Kidney (tissue), 14 donors: Measurements from ENCODE around the gene UBAP2L. TPM values are rescaled to one million over a fixed set of nuclear protein-coding genes. Genes with fewer than 3 reads are reported as not detected.

Source experiments
- DNase-seq, 5 donors: peaks; one replicate each; pipeline ENCODE4 v3.0.0-alpha.2; 2013 to 2020
- FAIRE-seq: peaks from 2 replicates; lab custom pipeline; 2012; peaks lifted over from hg19 to GRCh38; lab: Jason Lieb, UNC
- H3K27ac ChIP-seq, 2 donors: one replicate each; pipeline ENCODE4 v1.7.0; 2013; ENCODE audit warnings: low read depth in 2 of 2, low read length in 2 of 2, inconsistent platforms in 1 of 2
- H3K27me3 ChIP-seq: one replicate; pipeline ENCODE4 v1.7.1; 2013; ENCODE audit warnings: low read length, inconsistent platforms; ENCODE audit not compliant: control insufficient read depth, insufficient read depth
- H3K36me3 ChIP-seq, 3 donors: one replicate each; pipeline versions ENCODE4 v1.7.0 to v1.7.1; 2013; ENCODE audit warnings: low read length in 3 of 3, control low read depth in 1 of 3, inconsistent platforms in 1 of 3; ENCODE audit not compliant: insufficient read depth in 3 of 3, control insufficient read depth in 2 of 3
- H3K4me1 ChIP-seq, 3 donors: one replicate each; pipeline versions ENCODE4 v1.7.0 to v1.7.1; 2013; ENCODE audit warnings: low read length in 3 of 3, inconsistent platforms in 1 of 3, low read depth in 1 of 3; ENCODE audit not compliant: control insufficient read depth in 2 of 3, insufficient read depth in 2 of 3
- H3K4me3 ChIP-seq, 3 donors: one replicate each; pipeline versions ENCODE4 v1.7.0 to v1.8.1; 2013; ENCODE audit warnings: low read length in 3 of 3, control low read depth in 1 of 3, inconsistent platforms in 1 of 3
- H3K9ac ChIP-seq, 3 donors: one replicate each; pipeline versions ENCODE4 v1.7.0 to v1.7.1; 2013; ENCODE audit warnings: low read length in 3 of 3, control low read depth in 1 of 3, inconsistent platforms in 1 of 3
- H3K9me3 ChIP-seq, 3 donors: one replicate each; pipeline versions ENCODE4 v1.7.0 to v1.7.1; 2013; ENCODE audit warnings: low read length in 3 of 3, control low read depth in 1 of 3, inconsistent platforms in 1 of 3; ENCODE audit not compliant: control insufficient read depth in 2 of 3, insufficient read depth in 1 of 3
- CTCF ChIP-seq: IDR thresholded peaks from 3 replicates; pipeline ENCODE4 v1.5.1; 2012; ENCODE audit warnings: mild to moderate bottlenecking, moderate library complexity, borderline replicate concordance; ENCODE audit not compliant: insufficient read depth; ENCODE audit errors: extremely low read depth
- intact Hi-C: fragments of 100-400 bp; cut with DNase I; formaldehyde crosslinking; loops from one replicate; pipeline ENCODE4 v1.11.1; 2022
- polyA plus RNA-seq: library from polyadenylated mRNA; stranded (reverse); fragments of 350-450 nt; fragmentation: Illumina TruSeq; extraction: RNeasy Lipid Tissue Mini Kit (QIAGEN cat#74804); gene quantifications from one replicate; pipeline ENCODE4 v1.2.3, GENCODE V29; 2014; ENCODE audit warnings: low read depth, low replicate concordance; ENCODE audit not compliant: insufficient read depth
- total RNA-seq: library from RNA; stranded (reverse); fragmentation: NEBNext Ultra II Directional; extraction: Animal tissue kit (Norgen Biotek cat#: 25700); gene quantifications from one replicate; pipeline ENCODE4 v1.2.1, GENCODE V29; 2021
- donor health status: control.
- donor health status: control.
- donor health status: control.
- donor health status: control.
- donor health status: control.
- donor health status: DM: yes; HTN: yes; CAD: no.
- donor health status: Normal renal cell carcinoma (clear cell type).

The UBAP2L gene
- total and polyA plus RNA-seq, 2 donors from 2014 or later, result 46.2 to 131 TPM

DNA sequence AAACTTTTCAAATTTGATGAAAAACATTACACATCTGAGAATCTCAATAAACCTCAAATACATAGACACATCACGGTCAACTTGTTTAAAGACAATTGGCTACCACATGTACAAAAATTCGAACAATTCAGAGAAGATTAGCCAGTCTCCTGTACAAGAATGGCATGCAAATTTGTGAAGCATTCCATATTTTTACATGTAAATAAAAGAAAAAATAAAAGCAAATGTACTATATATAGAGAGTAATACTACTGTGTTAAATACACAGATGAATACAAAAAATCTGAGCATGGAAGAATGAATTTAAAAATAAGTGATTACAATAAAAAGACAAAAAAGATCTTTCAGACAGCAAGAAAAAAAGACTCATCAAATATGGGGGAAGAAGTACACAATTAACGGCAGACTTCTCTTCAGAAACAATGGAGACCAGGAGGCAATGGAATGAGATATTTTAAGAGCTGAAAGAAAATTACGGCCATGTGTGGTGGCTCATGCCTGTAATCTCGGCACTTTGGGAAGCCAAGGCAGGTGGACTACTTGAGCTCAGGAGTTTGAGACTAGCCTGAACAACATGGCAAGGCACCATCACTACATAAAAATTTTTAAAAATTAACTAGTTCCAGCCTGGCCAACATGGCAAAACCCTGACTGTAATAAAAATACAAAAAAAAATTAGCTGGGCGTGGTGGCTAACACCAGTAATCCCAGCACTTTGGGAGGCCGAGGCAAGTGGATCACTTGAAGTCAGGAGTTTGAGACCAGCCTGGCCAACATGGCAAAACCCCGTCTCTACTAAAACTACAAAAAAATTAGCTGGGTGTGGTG, 74.9 kb downstream of the UBAP2L start:
- Histone ChIP-seq H3K9me3 (peaks cover 0 to 6% (median 0%) of the 10 kb centered on the region in 3 donors), H3K4me3 (no peak overlapping the region), H3K4me1 (no peaks in the 10 kb centered on the region), H3K27ac (no peak overlapping the region), H3K9ac (no peak overlapping the region), H3K27me3 (no peaks in the 10 kb centered on the region), H3K36me3 (no peaks in the 10 kb centered on the region)
- DNase-seq (no peak), FAIRE-seq (no peak)
- TF ChIP-seq CTCF, result no peak
- intact Hi-C loops, result no loop called here

GRCh38 chr1:154301582-154301981, 80.8 kb downstream of the UBAP2L start:
- Histone ChIP-seq H3K4me1 (no peaks in the 10 kb centered on the region), H3K27me3 (no peaks in the 10 kb centered on the region), H3K27ac (no peak overlapping the region), H3K9ac (no peak overlapping the region), H3K4me3 (no peak overlapping the region), H3K36me3 (no peaks in the 10 kb centered on the region), H3K9me3 (no peaks in the 10 kb centered on the region)
- intact Hi-C loops, result no loop called here
- TF ChIP-seq CTCF, result no peak
- DNase-seq, result no peak
- FAIRE-seq, result no peak

DNA sequence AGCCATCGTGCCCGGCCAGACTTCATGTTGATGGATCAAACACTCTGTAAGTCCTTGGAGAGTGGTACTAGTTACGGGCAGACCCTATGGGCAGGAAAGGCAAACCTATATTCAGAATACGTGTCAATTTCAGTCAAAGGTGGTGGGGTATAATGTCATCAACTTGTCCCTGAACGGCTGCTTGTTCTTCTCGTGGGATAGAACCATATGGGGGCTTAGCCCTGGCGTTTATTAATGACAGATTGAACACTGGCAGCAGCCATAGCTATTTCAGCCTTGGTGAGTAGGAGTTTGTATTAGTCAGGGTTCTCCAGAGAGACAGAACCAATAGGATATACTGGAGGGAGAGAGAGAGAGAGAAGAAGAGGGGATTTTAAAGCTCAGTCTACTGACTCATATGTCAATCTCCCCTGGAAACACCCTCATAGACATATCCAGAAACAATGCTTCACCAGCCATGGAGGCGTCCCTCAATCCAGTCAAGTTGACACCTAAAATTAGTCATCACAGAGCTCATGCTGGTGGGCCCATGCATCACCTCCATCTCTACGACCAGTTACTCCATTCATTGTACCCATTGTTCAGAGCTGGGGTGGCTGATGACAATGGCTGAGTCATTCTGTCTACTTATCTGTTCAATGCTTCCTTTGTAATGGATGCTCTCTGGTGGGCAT, 84.0 kb downstream of the UBAP2L start:
- DNase-seq (no peak), FAIRE-seq (no peak)
- Histone ChIP-seq H3K36me3 (no peaks in the 10 kb centered on the region), H3K4me3 (no peak overlapping the region), H3K27me3 (no peaks in the 10 kb centered on the region), H3K9ac (no peak overlapping the region), H3K9me3 (no peaks in the 10 kb centered on the region), H3K4me1 (no peaks in the 10 kb centered on the region), H3K27ac (no peak overlapping the region)
- TF ChIP-seq CTCF, result no peak
- intact Hi-C loops, result no loop called here
